Neural progenitor cell (in vitro differentiated cells): ENCODE data around the gene KLHL35.

Source experiments
- EZH2 ChIP-seq: fragments of 200-600 bp; sonication (generic); IDR thresholded peaks from 2 replicates; pipeline ENCODE4 v1.6.1; 2017; ENCODE audit warnings: antibody characterized with exemption, mild to moderate bottlenecking, moderate library complexity
- TF ChIP-seq, protein P1 (sequence below): fragments of 200-600 bp; sonication (generic); IDR thresholded peaks from 2 replicates; pipeline ENCODE4 v1.5.1; 2017; ENCODE audit warnings: antibody characterized with exemption, mild to moderate bottlenecking

DNA sequence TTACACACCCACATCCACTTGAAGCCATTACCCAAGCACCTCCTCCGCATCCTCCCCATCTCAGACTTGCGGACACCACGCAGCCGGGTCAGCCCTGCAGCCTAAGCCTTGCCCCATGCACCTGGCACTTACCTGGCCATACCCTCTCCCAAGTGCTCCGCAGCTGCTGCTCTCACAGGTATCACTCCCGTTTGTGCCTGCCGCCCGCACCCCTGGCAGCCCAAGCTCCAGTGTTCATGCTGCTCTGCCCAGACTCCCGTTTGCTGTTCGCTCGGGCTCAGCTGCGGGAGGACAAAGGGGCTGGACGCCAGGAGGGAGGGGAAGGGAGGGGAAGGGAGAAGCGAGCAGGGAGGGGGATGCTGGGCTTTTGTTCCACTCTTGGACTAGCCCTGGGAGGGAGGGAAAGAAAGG lies at the start of gene KLHL35:
- TF ChIP-seq, protein P1, sequence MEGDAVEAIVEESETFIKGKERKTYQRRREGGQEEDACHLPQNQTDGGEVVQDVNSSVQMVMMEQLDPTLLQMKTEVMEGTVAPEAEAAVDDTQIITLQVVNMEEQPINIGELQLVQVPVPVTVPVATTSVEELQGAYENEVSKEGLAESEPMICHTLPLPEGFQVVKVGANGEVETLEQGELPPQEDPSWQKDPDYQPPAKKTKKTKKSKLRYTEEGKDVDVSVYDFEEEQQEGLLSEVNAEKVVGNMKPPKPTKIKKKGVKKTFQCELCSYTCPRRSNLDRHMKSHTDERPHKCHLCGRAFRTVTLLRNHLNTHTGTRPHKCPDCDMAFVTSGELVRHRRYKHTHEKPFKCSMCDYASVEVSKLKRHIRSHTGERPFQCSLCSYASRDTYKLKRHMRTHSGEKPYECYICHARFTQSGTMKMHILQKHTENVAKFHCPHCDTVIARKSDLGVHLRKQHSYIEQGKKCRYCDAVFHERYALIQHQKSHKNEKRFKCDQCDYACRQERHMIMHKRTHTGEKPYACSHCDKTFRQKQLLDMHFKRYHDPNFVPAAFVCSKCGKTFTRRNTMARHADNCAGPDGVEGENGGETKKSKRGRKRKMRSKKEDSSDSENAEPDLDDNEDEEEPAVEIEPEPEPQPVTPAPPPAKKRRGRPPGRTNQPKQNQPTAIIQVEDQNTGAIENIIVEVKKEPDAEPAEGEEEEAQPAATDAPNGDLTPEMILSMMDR, result no peak
- TF ChIP-seq EZH2, result no peak
